NCI-H446 (cell line): ENCODE measurements around the gene FOXF1.

Experiments used
- DNase-seq, 2 experiments: peaks; one replicate each; lab custom pipeline; 2025; lab: John Stamatoyannopoulos, UW

Gene FOXF1

DNA sequence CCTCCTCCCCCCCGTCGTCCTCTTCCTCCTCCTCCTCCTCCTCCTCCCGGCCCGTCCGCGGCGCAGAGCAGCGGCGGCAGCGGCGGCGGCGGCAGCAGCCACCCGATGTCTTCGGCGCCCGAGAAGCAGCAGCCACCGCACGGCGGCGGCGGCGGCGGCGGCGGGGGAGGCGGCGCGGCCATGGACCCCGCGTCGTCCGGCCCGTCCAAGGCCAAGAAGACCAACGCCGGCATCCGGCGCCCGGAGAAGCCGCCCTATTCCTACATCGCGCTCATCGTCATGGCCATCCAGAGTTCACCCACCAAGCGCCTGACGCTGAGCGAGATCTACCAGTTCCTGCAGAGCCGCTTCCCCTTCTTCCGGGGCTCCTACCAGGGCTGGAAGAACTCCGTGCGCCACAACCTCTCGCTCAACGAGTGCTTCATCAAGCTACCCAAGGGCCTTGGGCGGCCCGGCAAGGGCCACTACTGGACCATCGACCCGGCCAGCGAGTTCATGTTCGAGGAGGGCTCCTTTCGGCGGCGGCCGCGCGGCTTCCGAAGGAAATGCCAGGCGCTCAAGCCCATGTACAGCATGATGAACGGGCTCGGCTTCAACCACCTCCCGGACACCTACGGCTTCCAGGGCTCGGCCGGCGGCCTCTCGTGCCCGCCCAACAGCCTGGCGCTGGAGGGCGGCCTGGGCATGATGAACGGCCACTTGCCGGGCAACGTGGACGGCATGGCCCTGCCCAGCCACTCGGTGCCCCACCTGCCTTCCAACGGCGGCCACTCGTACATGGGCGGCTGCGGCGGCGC is at the start of gene FOXF1:
Gene FOXF1, plus strand, starts transcription at position 63 of the 797 bp plus-strand sequence. Its CDS starts 43 bp downstream, at position 106.
- DNase-seq, result no peak

GRCh38 chr16:86461037-86461436 is 49.3 kb upstream of the FOXF1 start:
- no peak for DNase-seq

GRCh38 chr16:86462334-86463084 is 47.8 kb upstream of the FOXF1 start:
- no peak for DNase-seq

DNA sequence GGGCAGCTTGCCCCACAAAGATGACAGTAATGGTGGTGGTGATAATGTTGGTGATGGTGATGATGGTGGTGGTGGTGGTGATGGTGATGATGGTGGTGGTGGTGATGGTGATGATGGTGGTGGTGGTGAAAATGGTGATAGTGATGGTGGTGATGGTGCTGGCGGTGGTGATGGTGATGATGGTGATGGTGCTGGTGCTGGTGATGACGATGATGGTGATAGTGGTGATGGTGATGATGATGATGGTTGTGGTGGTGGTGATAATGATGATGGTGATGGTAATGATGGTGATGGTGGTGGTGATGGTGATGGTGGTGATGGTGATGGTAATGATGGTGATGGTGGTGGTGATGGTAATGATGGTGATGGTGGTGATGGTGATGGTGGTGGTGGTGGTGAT is 46.3 kb upstream of the FOXF1 start:
- no peak for DNase-seq

DNA sequence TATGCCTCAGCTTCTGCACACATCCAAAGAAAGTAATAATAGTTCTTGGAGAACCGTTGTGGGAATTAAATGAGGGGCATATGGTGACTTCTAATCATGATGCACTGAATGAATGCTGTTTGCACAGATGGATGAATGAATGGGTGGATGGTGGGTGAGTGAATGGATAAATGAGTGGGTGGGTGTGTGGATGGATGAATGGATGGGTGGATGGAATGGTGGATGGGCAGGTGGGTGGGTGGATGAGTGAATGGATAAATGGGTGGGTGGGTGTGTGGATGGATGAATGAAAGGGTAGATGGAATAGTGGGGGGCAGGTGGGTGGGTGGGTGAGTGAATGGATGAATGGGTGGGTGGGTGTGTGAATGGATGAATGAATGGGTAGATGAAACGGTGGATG is 44.9 kb upstream of the FOXF1 start:
- no peak for DNase-seq

DNA sequence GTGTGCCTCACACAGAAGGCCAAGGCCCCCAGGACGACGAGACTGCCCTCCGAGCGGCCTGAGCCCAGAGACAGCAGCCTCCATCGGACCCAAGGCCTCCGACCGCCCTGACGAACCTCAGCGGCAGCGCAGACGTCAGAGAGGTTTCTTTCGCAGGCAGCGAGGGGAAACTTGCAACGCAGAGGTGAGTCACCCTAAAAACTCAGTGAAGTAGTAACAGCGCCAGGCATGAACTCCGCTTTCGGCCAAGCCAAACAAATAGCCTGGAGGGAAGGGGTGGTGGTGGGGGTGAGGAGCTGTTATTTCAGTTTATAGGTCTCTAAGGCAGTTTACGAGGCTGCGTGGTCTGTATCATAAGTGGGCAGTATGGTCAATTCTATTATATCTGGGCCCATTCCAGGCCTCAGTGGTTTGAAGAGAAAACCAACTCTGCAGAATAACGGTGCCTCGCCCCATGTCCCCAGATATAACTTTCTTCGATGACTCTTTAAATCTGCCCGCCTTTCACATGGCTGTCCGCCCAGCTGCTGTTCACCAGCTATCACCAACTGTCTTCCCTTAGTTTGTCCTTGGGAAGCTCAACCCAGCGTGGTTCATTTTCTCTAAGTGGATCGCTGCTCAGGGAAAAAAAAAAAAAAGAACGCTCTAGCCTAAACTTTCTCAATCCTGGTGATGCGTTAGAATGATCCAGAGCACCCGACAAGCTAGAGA is 43.5 kb upstream of the FOXF1 start:
- DNase-seq, result no peak

DNA sequence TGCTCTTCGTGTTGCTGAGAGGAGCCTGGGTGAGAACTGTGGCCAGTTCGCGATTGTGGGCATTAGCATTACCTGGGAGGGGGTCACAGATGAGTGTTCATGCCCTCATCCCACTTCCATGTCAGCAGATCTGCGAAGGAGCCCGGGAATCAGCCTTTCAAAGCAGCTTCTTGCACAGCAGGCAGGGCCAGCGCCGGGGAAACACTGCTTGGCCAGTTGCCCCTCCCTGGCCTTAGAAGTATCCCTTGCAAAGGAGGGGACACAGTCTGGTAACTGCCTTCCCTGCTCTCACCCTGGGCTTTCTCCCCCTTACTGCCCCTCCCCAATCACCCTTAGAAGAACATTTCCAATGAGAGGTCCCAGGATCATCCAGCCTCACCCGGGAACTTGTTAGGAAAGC is 42.8 kb upstream of the FOXF1 start:
- no peak for DNase-seq

DNA sequence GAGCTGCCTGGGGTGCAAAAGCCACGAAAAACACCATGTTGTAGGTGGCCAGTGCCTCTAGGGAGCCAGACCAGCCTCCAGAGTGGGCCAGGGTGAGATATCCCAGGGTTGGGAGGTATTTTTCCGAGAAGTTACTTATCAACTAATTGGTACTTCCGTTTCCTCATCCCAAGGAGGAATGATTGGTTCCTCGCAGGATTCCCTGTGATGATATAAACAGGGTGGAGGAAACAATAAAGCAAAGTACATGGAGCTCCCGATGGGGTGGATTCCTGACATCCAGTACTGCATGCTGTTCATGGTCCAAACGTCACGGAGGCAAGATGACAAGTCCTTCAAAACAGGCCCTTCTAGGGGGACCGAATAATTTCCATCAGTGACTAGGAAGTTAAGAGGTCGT is 39.4 kb upstream of the FOXF1 start:
- no peak for DNase-seq

DNA sequence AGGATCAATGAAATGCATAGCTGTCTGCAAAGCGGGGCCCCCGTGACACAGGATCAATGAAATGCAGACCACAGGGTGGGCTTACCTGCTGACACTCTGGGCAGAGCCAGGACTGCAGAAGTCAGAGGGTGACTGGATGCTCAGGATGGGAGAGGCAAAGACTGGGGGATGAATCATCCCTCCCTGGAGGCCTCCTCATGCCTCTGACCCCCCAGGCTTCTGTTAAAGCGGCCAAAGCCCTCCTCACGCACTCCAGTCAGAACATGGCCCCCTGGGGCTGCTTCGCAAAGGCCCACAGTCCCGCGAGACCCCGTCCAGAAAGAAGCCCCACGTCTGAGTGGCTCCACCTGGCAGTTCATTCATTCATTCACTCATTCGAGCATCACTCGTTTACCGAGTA is 38.4 kb upstream of the FOXF1 start:
- no peak for DNase-seq

DNA sequence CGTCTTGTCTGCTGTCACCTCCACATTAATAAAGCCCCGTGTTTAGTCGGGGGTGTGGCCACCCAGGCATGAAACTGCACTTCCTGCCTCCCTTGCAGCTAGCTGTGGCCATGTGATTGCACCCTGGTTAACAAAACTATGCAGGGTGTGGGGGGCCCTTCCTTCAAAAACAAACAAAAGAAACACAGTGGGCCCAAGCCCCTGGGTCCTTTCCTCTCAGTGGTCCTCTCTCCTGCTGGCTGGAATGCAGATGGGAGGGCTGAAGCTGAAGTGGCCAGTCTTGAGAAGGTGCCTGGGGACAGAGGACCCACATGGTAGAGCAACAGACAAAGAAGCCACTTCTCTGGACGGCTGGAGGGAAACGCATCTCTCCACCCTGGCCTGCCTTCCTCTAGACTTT is 38.0 kb upstream of the FOXF1 start:
- no peak for DNase-seq

GRCh38 chr16:86476956-86477534 is 33.3 kb upstream of the FOXF1 start:
- DNase-seq, result no peak

GRCh38 chr16:86477642-86478041 is 32.7 kb upstream of the FOXF1 start:
- DNase-seq, result no peak

- no peak for DNase-seq
Measured at GRCh38 chr16:86478779-86479178, 31.5 kb upstream of the FOXF1 start.

GRCh38 chr16:86479419-86479818 is 30.9 kb upstream of the FOXF1 start:
- DNase-seq, result no peak

GRCh38 chr16:86480444-86480843 is 29.9 kb upstream of the FOXF1 start:
- no peak for DNase-seq

- DNase-seq, result no peak
Measured at GRCh38 chr16:86481607-86482006, 28.7 kb upstream of the FOXF1 start.

DNA sequence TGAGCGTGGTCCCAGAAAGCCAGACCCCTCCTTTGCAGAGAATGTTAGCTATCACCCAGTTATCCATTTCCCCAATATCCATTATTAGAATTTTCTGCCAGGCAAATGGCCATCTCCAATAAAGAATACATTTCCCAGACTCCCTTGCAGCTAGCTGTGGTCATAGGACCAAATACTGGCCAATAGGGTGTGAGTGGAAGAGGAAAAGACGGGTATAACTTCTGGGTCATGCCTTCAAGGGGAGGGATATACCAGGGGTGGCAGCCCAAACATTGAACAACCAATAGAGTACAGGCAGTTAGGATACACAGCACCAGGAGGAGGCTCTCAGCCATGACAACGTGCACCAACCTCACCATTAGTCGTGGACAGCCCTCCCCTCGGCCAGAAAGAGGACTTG is 26.1 kb upstream of the FOXF1 start:
- no peak for DNase-seq

GRCh38 chr16:86485746-86486145 is 24.6 kb upstream of the FOXF1 start:
- no peak for DNase-seq

DNA sequence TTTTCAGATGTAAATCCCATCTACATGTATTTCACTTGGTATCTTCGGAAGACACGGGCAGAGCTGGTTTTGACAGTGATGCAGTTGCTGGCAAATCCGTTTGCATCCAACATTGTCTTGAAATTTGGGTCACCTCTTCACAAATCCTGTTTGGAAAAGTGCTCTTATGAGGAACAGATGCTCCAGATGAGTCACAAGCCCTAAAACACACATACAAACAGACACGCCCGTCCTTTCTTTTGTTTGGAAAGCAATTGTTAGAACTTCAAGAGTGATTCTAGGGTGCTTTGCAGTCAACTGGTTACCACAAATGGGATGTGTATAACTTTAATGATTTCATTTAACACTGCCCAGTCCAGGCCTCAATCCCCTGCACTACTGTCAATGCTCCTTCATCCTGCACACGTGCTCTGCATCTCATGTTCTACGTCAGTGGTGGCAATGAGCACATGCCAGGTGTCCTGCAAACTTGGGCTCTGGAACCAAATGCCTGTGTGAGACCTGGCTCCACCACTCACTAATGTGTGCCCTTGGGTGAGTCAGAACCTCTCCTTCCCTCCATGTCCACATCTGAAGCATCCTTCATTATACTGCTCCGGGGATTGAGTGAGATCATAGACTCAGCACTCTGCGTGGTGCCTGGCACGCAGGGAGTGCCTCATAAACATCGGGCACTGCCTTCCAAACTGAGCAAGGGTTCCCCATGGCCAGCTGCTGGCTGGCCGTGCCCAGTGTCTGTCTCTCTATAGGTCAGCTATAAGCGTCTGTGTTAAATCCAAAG is 19.3 kb upstream of the FOXF1 start:
- no peak for DNase-seq

DNA sequence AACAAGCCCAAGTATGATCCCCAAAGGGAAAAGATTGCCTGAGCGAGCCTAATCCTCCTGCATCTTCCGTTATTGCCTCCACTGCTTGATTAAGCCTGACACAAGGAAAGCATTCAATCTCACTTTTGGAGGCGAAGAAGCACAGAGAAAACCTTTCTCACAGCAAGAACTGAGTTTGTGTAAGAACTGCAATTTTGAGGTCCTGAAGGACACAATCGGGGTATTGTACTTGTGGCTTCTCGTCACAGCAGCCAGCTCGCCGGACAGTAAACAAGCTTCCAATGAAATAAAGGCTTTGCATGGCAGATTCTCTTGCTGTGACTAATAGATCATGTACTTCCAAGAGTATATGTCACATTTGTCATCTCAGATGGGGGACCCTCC is 18.7 kb upstream of the FOXF1 start:
- DNase-seq, result no peak

DNA sequence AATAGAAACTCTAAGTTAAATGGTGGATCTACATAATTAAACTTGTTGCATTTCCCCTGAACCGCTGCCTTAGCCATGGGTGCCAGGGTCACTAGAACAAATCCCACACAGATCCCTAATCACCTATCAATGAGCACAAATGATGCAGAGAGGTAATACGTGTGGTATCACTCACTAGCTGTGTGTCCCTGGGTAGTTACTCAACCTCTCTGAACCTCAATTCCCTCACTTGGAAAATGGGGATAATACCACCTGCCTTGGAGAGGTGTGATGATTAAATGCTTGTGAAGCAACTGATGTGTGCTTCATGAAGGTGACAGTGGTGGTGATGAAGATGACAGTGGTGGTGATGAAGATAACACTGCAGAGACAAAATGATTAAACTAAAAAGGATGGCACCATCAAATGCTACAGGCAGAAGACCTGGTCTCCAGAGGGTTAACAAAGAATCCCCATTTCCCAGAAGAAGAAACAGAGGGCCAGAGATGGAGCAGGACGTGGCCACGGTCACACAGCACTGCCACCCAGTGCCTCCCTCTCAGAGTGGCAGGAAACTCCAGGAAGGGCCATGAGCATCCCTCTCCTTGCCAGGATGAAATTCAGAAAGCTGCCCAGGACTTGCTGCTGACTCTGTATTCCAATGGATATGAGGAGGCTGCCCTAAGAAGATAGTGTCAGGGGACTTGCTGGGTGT is 17.9 kb upstream of the FOXF1 start:
- DNase-seq, result no peak
